A172 (cell line): ENCODE data around the gene BABAM1. TPM values are rescaled to one million over a fixed set of nuclear protein-coding genes. Genes with fewer than 3 reads are reported as not detected.

Source experiments
- DNase-seq: peaks from one replicate; pipeline ENCODE4 v3.0.0-alpha.2; 2015; ENCODE audit warnings: low spot score
- total RNA-seq: library from RNA; depleted of rRNA; stranded (reverse); fragments of >200 nt; shearing (Covaris generic); gene quantifications from 2 replicates; pipeline ENCODE4 v1.2.3, GENCODE V29; 2014; rRNA removed

Gene BABAM1
- total RNA-seq, result 161 and 209 TPM in 2 replicates

DNA sequence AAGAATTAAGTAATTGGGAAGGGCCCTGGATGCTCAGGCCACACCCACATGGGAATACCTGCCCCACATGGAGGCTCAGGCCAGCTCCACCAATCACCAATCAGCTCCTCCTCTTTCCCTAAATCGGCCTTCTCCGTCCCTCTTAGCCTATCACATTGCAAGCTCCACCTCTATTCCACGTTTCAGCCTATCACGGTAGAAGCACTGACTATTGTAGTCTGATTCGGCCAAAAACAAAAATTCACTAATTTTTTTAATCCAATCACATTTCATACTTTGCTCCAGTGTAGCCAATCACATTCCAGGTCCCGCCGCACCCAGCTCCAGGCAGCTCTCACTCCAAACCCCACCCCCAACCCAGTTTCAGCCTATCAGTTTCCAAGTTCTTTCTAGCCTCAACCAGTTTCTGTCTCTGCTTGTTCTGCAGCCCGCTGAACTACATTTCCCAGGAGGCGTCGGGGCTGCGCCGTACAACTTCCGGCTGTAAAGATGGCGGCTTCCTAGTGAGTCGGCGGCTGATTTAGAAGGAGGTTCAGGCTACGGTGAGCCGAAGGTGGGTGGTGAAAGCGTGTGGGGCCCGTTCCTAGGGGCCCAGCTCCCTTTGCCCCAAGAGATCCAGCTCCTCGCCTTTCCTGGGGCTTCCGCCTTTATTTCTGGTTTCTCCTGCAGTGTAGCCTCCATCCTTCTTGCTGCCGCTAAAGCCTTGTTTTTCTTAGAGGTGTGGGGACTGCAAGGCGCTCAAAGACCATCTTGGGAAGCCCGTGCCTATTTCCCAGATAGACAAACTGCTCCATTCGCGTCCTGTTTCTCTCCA is at the start of gene BABAM1:
BABAM1 (plus strand) TSS at position 469 of the 814 bp plus-strand sequence. CDS start 1,364 bp downstream, outside the sequence.
- peak; percentile 99 for DNase-seq

GRCh38 chr19:17219286-17219685 is 48.0 kb upstream of the BABAM1 start:
- no peak for DNase-seq

- DNase-seq, result peak; percentile 76
Observed at GRCh38 chr19:17220207-17220758, 47.0 kb upstream of the BABAM1 start.

GRCh38 chr19:17225053-17225452 is 42.2 kb upstream of the BABAM1 start:
- no peak for DNase-seq

GRCh38 chr19:17226002-17226933 is 41.0 kb upstream of the BABAM1 start, which contains the start of gene OCEL1:
TSS of gene OCEL1 (plus strand) at chr19:17226226. CDS start at chr19:17226248, 22 bp downstream.
- DNase-seq, result peak; percentile 96

DNA sequence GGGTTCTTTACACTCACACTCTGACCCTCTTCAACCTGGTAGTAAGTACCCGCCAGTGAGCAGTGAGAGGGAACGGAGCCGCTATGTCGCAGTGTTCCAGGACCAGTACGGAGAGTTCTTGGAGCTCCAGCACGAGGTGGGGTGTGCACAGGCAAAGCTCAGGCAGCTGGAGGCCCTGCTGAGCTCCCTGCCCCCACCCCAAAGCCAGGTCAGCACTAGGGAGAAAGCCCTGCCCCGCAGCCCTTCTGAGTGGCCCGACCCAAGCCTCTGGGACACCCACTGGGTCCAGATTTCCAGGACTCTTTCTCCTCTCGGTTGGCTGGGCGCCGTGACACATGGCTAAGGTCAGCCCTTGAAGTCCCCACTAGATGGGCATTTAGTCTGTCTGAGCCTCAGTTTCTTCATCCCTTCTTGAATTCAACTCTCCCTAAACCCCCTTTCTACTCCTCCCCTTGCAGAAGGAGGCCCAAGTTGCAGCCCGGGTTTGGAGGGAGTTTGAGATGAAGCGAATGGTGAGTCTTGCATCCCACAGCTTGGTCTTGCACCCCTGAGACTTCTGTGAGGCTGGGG is 39.4 kb upstream of the BABAM1 start:
- no peak for DNase-seq

DNA sequence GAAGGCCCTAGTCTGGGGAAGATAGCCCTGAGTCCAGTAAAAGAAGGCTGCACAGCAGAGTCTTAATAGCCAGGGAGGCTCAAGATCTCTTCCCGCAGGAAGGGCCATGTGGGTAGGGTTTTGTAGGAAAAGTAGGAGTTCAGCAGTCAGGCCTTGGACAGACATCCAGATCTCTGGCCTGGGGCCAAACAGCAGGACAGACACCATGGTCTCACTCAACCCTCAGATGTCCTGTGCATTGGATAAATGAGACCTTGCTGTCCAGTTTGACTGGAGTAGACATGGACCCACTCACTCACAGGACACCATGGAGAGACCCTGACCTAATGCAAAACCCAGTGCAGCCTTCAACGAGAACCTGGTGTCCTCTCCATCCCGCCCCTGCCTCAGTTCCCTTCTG is 37.4 kb upstream of the BABAM1 start:
- no peak for DNase-seq

GRCh38 chr19:17232258-17232657 is 35.0 kb upstream of the BABAM1 start:
- DNase-seq, result no peak

GRCh38 chr19:17234911-17235299 is 32.3 kb upstream of the BABAM1 start:
- DNase-seq, result no peak

DNA sequence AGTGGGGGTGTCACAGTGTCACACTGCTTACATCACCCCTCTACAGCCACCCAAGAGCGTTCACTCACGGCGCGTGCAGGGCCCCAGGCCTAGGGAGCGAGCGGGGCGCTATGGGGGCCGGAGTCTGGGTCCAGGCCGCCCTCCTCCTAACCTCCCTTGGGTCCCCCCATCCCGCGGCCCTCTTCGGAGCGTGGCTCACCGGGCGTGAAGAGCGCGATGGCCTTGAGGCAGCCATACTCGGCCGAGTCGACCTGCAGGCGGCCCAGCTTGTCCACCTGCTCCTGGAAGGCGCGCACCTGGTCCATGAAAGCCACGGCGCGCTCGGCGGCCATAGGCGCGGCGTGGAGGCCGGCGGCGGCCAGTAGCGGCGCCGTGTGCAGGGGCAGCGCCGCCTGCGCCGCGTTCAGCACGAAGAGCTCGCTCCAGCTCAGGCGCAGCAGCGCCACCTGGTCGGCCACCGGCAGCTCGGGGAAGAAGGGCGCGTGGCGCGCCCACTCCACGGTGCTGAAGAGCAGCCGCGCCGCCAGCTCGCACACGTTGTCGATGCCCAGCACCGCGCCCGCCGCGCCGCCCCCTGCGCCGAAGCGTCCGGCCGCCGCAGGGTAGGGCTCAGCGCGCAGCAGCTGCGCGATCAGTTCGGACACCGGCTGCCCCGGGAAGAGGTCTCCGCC is 31.8 kb upstream of the BABAM1 start:
- no peak for DNase-seq

DNA sequence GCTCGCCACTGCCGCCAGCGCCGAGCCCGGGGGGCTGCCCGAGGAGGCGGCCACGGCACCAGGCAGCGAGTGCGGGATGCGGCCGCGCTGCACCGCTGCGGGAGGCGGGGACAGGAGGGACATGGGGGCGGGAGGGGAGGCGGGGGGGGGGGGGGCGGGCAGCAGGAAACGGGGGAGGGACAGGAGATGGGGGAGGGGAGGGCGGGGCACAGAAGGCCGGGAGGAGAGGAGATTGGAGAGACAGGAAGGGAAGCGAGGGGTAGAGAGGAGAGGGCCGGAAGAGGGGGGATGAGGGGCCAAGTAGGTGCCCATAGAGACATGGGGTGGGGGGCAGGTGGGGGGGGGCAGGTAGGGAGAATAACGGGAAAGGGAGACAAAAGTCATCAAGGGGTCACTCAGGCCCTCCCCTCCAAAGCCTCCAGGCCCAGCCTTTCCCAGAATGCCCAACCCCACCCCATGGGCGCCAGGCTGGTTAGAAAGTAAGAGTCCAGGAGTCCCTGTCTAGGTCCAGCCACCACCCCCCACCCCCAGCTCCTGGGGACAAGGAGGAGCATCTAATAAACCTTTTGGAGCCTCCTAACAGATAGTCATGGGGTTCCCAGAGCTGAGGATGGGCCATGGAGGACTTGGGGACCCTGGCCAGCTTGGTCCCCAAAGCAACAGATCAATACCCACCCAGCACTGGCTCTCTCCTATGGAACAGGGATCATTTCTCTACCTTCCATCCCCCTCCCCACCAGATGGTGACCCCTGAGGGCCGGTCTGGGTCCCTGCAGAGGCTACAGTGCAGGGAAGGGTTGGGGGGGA is 31.1 kb upstream of the BABAM1 start:
- DNase-seq, result no peak

GRCh38 chr19:17236811-17237543 is 30.3 kb upstream of the BABAM1 start:
- no peak for DNase-seq

DNA sequence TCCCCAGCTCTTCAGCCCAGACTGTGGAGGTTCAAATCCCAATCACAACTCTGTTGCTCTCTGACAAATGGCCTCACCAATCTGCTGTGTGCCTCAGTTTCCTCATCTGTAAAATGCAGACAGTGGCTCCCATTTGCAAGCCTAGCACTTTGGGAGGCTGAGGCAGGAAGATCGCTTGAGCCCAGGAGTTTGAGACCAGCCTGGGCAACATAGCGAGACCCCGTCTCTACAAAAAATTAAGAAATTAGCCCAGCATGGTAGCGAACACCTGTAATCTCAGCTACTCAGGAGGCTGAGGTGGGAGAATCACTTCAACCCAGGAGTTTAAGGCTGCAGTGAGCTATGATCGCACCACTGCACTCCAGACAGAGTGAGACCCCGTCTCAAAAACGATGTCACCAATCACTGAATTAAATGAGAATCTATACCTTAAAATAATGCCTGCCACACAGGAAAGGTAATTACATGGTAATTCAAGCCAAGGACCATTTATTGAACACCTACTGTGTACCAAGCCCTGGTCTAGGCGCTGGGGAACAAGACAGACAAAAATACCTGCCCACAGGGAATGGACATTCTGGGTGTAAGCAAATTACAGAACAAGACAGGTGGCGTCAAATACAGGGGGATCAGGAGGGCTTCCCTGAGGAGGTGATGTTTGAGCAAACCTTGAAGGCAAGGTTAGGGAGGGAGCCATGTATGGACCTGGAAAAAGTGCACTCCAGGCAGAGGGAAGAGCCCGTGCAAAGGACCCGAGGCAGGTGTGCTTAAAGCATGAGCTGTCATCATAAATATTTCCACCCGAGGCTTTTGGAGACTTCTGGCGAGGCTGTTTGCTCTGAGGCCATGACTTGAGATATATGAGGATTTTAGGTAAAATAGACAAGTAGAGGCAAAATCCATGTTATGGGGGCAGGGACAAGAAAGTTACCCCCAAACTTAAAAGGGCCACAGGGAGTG is 29.2 kb upstream of the BABAM1 start:
- DNase-seq, result no peak

GRCh38 chr19:17240062-17240752 is 27.0 kb upstream of the BABAM1 start:
- no peak for DNase-seq

- DNase-seq, result no peak
Observed at GRCh38 chr19:17240826-17241399, 26.3 kb upstream of the BABAM1 start.

GRCh38 chr19:17242431-17243208 is 24.6 kb upstream of the BABAM1 start:
- DNase-seq, result no peak
